ENCODE data around the gene RNF144A.

Gene RNF144A

GRCh38 chr2:7083580-7084509 lies 166.6 kb downstream of the RNF144A start:
- no peak for DNase-seq (ENCODE audit: low read depth)

DNA sequence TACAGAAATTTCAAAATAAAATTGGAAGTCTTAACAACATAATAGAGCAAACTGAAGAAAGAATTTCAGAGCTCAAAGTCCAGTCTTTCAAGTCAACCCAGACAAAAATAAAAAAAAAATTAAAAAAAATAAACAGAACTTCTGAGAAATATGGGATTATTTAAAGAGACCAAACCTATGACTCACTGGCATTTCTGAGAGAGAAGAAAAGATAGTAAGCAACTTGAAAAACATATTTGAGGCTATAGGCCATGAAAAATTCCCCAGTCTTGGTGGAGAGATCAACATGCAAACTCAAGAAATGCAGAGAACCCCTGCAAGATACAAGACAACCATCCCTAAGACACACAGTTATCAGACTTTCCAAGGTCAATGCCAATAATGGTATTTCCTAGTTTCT lies 167.4 kb downstream of the RNF144A start:
- no peak for DNase-seq (ENCODE audit: low read depth)

DNA sequence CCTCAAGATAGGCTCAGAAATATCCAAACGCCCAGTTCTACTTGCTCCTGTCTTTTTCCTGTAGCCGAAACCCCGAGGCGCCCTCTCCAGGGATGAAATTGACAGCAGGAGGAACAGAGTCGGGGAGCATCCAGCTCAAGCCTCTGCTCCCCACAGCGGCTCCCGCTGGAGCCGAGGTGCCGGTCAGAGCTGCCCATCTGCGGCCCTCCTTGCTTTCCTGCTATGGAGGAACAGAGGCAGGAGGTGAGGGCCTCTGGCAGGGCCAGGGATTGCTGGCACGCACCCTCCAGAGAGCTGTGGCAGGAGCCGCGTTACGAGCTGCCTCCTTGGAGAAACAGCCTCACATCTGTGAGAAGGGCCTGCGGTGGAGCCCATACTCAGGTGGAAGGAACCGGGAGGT lies 172.1 kb downstream of the RNF144A start:
- no peak for DNase-seq (ENCODE audit: low read depth)

DNA sequence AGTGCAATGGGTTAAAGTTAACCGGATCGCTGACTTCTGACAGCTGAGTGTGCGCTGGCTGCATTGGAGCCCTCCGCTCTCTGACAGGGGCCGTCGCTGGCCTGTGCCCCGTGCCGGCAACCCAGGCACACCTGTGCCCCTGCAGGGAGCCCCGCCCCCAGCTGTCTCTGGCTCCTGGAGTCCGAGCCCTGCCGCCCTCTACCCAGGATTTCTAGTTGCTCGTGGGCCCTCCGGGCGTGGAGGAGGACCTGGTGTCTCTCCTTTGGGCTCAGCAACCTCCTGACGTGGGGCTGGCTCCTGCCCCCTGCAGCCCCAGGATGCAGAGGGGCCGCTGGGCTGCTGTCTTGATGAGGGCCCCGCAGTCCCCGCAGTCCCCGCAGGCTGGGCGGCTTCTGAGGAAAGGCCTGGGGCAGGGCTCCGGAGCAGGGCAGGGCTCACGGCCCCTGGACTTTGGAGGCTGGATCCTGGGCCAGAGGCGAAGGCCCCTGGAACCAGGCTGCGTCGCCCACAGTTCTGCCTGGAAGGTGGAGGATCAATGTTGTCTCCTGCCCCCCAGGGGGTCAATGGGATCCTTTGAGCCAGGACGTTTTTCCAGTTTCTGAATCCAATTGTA lies 172.8 kb downstream of the RNF144A start:
- DNase-seq (ENCODE audit: low read depth), result no peak

DNA sequence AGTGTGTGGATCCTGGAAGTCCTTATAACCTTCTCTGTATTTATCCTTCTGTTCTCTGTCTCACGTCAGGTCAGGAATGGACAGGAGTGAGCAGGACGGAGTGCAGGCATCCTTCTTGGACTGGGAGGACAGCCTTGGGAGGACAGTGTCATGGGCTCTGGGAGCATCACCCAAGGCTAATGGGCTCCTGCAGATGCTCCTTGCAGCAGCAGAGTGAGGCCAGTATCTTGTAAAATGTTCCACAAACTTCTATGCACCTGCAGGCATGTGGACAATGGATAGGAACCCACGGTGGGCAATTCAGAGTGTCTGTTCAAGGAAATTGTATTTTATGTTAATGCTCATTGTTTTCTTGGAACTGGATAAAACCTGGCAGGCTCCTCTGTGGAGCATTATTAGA lies 176.2 kb downstream of the RNF144A start:
- no peak for DNase-seq (ENCODE audit: low read depth)

Measured in HS-5 (cell line).